LHCN-M2 (cell line): ENCODE data around the gene TEDDM1. TPM values are rescaled to one million over a fixed set of nuclear protein-coding genes. Genes with fewer than 3 reads are reported as not detected.
A peak's percentile ranks its signal among the peaks of the same experiment; 100 is the strongest.
"Not testable (repeated sequence)": the region's sequence is repeated elsewhere in the genome, so short reads cannot be mapped to it uniquely, and the experiment has no call there.

ENCODE experiments used
- DNase-seq: peaks from one replicate; pipeline ENCODE4 v3.0.0-alpha.2; 2012; ENCODE audit warnings: low read depth
- total RNA-seq: library from RNA; depleted of rRNA; stranded (reverse); fragments of >200 nt; gene quantifications from 2 replicates; pipeline ENCODE4 v1.2.3, GENCODE V29; 2014; rRNA removed

Gene TEDDM1
- total RNA-seq, 1 experiment from 2014 or later, result not detected

- no peak for DNase-seq
These were observed 20.3 kb downstream of the TEDDM1 start for GRCh38 chr1:182380199-182380598.

GRCh38 chr1:182379781-182380180 is 20.7 kb downstream of the TEDDM1 start:
- DNase-seq, result not testable (repeated sequence)

GRCh38 chr1:182376936-182377574 is 23.4 kb downstream of the TEDDM1 start:
- DNase-seq, result no peak

GRCh38 chr1:182374101-182374834 is 26.2 kb downstream of the TEDDM1 start:
- no peak for DNase-seq

GRCh38 chr1:182370532-182370931 is 29.9 kb downstream of the TEDDM1 start:
- DNase-seq, result no peak

GRCh38 chr1:182368903-182369302 is 31.6 kb downstream of the TEDDM1 start:
- DNase-seq, result no peak

GRCh38 chr1:182368358-182368757 is 32.1 kb downstream of the TEDDM1 start:
- DNase-seq, result no peak

GRCh38 chr1:182367926-182368325 is 32.5 kb downstream of the TEDDM1 start:
- DNase-seq, result no peak

- DNase-seq, result no peak
These were observed 33.9 kb downstream of the TEDDM1 start for GRCh38 chr1:182366596-182366995.

GRCh38 chr1:182359645-182360044 is 40.8 kb downstream of the TEDDM1 start:
- DNase-seq, result no peak

GRCh38 chr1:182357913-182358312 is 42.6 kb downstream of the TEDDM1 start:
- no peak for DNase-seq

GRCh38 chr1:182357171-182357570 is 43.3 kb downstream of the TEDDM1 start:
- no peak for DNase-seq

- no peak for DNase-seq
These were observed 44.8 kb downstream of the TEDDM1 start for GRCh38 chr1:182355723-182356098.

- no peak for DNase-seq
These were observed 48.6 kb downstream of the TEDDM1 start for GRCh38 chr1:182351790-182352364.

- DNase-seq, result no peak
These were observed 49.6 kb downstream of the TEDDM1 start for GRCh38 chr1:182350839-182351238.

GRCh38 chr1:182348961-182349747 is 51.3 kb downstream of the TEDDM1 start:
- DNase-seq, result peak; percentile 23

Other genes starting within 250 kb of the TEDDM1 start
- gene GLUL, start 8.9 kb downstream of the TEDDM1 start, total RNA-seq, result 314 and 387 TPM in 2 replicates
- gene RGSL1, start 49.5 kb upstream of the TEDDM1 start, total RNA-seq, result not detected in 2 replicates
- 5.7 and 6.1 TPM in 2 replicates for gene RNASEL, start 188.6 kb upstream of the TEDDM1 start, total RNA-seq
- gene RGS16, start 203.7 kb upstream of the TEDDM1 start, total RNA-seq, result 0.06 TPM in 1 of 2 replicates, not detected in the other